HG02798 (cell line): Measurements from ENCODE around the gene HSD17B13.
"Not testable (repeated sequence)": the region's sequence is repeated elsewhere in the genome, so short reads cannot be mapped to it uniquely, and the experiment has no call there.

ENCODE experiments used
- ATAC-seq: cut with Tn5 transposase; IDR thresholded peaks from one replicate; pipeline ENCODE4 v1.9.1; 2021; ENCODE audit warnings: mild to moderate bottlenecking; ENCODE audit not compliant: unreplicated experiment, poor library complexity

Gene HSD17B13

DNA sequence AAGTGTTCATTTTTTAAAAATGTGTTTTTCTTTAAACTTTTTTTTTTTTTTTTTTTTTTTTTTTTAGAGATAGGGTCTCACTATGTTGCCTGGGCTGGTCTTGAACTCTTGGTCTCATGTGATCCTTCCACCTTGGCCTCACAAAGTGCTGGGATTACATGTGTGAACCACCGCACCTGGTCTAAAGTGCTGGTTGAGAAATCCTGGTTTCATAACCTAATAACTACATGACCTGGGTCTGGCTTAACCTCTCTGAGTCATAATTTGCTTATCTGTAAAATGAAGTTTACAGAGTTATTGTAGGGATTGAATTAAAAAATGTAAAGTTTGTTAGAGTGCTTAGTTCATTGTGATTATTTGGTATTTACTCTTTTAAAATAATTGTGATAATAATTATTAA is 5.2 kb downstream of the HSD17B13 start:
- ATAC-seq = no peak

DNA sequence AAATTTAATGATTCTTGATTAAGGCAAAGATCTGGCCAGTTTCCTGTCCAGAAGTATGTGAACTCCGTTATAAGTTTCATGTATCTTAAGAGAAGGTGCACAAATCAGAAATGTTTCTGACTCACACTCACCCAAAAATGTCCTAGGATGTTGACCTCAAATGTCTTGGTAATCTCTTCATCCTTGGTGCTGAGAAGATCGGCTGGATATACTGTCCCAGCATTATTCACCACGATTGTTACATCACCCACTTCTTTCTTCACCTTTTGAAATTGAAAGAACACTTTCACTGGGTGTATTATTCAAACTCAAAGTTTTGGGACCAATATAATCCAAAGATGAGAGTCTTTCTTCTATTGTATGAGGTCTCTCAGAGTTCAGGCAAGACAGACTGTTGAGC is 5.7 kb downstream of the HSD17B13 start:
- no peak for ATAC-seq

- not testable (repeated sequence) for ATAC-seq
Observed at GRCh38 chr4:87315000-87315399, 7.7 kb downstream of the HSD17B13 start.

DNA sequence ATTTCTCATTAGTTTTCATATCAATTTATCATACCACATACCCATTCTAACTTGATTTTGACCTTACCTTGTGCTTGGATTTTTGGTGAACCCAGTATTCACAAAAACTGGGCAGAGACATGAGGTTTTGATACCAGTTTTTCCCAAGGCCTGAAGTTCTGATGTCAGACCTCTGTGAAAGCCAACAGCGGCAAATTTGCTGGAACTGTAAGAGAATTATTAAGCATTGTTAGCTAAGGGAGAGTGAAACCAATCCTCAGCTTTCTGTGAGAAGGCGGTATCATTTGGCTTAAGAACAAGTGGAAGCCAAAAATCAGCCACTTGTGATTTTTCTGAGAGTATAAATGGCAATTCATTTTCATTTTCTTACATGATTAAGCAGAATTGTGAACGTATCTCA is 8.9 kb downstream of the HSD17B13 start:
- no peak for ATAC-seq

DNA sequence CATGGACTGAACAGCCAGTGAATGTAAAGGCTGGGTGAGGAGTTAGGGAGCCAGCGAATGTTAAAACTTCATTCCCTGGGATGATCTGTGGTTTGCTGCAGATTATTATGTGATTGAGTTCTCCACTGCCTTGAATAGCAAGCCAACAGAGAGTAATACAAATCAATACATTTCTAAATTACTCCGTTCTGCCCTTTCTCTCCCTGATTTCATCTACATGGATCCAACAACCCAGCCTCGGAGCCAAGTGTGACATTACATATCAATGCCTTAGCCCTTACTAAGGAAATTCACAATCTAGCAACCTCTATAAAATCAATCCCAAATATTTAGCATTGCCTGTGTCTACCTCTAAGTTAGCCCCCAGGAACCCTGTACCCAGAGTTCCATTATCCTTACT is 11.0 kb downstream of the HSD17B13 start:
- no peak for ATAC-seq

GRCh38 chr4:87310691-87311335 is 11.9 kb downstream of the HSD17B13 start:
- ATAC-seq = no peak

- no peak for ATAC-seq
Observed at GRCh38 chr4:87309625-87310024, 13.1 kb downstream of the HSD17B13 start.

DNA sequence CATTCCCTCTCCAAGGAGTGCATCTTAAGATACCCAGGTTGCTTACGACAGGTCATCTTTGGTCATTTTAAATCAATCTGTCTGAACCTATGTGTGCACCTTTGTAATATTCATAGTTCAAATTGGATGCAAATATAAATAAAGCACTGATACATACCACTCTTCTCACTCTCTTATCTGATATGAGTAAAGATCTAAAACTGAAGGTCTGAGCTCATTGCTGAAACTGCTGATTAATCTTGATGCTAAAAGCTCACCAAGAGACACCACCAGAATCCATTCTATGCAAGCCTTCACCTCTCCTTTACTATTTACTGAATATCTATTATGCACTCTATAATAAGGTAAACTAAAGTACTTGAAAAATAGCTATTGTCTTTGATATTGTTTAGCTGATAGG is 16.6 kb downstream of the HSD17B13 start:
- no peak for ATAC-seq

GRCh38 chr4:87305562-87305961 is 17.1 kb downstream of the HSD17B13 start:
- ATAC-seq = no peak

- ATAC-seq = no peak
Observed at GRCh38 chr4:87304745-87305432, 17.8 kb downstream of the HSD17B13 start.

GRCh38 chr4:87299898-87300297 is 22.8 kb downstream of the HSD17B13 start:
- no peak for ATAC-seq

GRCh38 chr4:87298362-87298761 is 24.3 kb downstream of the HSD17B13 start:
- ATAC-seq = no peak

- not testable (repeated sequence) for ATAC-seq
Observed at GRCh38 chr4:87294911-87295310, 27.8 kb downstream of the HSD17B13 start.

DNA sequence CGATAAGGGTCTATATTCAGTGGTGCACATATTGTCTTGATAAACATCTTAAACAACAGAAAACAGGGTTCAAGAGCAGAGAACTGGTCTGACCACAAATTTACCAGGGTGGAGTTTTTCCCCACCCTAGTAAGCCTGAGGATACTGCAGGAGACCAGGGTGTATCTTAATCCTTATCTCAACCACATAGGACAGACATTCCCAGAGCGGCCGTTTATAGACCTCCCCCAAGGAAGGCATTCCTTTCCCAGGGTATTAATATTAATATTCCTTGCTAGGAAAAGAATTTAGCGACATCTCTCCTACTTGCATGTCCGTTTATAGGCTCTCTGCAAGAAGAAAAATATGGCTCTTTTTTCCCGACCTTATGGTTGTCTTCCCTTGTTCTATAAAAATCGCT is 28.8 kb downstream of the HSD17B13 start:
- ATAC-seq = not testable (repeated sequence)

DNA sequence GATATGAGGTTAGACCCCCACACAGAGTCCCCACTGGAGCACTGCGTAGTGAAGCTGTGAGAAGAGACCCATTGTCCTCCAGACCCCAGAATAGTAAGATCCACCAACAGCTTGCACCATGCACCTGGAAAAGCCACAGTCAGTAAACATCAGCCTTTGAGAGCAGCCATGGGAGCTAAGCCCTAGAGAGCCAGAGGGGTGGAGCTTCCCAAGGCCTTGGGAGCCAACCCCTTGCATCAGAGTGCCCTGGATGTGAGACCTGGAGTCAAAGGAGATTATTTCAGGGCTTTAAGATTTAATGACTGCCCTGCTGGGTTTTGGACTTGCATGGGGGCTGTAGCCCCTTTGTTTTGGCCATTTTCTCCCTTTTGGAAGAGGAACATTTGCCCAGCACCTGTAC is 35.7 kb downstream of the HSD17B13 start:
- no peak for ATAC-seq

DNA sequence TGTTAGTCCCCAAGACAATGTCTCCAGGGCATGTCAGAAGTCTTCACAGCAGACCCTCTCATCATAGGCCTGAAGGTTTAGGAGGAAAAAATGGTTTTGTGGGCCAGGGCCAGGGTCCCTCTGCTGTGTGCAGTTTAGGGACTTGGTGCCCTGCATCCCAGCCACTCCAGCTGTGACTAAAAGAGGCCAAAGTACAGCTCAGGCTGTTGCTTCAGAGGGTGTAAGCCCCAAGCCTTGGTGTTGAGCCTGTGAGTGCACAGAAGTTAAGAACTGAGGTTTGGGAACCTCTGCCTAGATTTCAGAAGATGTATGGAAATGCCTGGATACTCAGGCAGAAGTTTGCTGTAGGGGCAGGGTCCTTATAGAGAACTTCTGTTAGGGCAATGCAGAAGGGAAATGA is 38.4 kb downstream of the HSD17B13 start:
- ATAC-seq = not testable (repeated sequence)

DNA sequence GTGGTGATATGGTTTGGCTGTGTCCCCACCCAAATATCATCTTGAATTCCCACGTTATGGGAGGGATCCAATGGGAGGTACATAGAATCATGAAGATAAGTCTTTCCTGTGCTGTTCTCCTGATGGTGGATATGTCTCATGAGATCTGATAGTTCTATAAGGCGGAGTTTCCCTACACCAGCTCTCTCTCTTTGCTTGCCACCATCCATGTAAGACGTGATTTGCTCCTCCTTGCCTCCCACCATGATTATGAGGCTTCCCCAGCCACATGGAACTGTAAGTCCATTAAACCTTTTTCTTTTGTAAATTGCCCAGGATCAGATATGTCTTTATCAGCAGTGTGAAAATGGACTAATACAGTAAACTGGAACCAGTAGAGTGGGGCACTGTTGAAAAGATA is 39.5 kb downstream of the HSD17B13 start:
- no peak for ATAC-seq

- ATAC-seq = no peak
Observed at GRCh38 chr4:87281603-87282002, 41.1 kb downstream of the HSD17B13 start.

- no peak for ATAC-seq
Observed at GRCh38 chr4:87278335-87278794, 44.3 kb downstream of the HSD17B13 start.

GRCh38 chr4:87275311-87275710 is 47.4 kb downstream of the HSD17B13 start:
- no peak for ATAC-seq

DNA sequence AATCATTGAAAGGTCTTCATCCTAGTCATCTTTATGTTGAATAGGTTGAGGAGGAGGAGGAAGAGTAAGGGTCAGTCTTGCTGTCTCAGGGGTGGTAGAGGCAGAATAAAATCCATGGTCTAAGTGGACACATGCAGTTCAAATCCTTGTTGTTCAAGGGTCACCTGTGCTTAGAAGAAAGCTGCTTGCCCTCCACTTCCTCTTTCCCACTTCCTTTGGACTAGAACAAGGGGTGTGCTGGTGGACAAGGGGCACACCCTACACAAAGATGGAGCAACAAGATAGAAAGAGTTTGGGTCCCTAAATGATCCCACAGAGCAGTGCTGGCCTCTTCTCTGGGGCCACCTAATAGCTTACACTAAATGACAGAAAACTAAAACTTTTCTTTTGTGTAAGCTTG is 47.9 kb downstream of the HSD17B13 start:
- ATAC-seq = no peak

- no peak for ATAC-seq
Observed at GRCh38 chr4:87274327-87274726, 48.4 kb downstream of the HSD17B13 start.
